A549 (cell line): ENCODE data around the gene SURF6. TPM values are rescaled to one million over a fixed set of nuclear protein-coding genes. Genes with fewer than 3 reads are reported as not detected.
A peak's percentile ranks its signal among the peaks of the same experiment; 100 is the strongest.
"Not testable (repeated sequence)": the region's sequence is repeated elsewhere in the genome, so short reads cannot be mapped to it uniquely, and the experiment has no call there.

Experiments used
- ATAC-seq, 2 experiments: fragments of 200-7000 bp in 1 of 2; fragments of >200 bp in 1 of 2; cut with Nextera tagmentation in 1 of 2; cut with Tn5 transposase in 1 of 2; 3 replicates each; pipeline versions ENCODE4 v1.8.0 to v1.9.1; 2018 to 2020; ENCODE audit warnings: mild to moderate bottlenecking in 1 of 2, moderate library complexity in 1 of 2
- CTCF ChIA-PET: fragments of 300-600 bp; sonication (Branson Sonifier 250); formaldehyde crosslinking; extraction: SDS; loops from one replicate; lab custom pipeline; 2021; ENCODE audit warnings: antibody characterized with exemption, inconsistent platforms; lab: Yijun Ruan, JAX
- POLR2A ChIA-PET: fragments of 350-600 bp; formaldehyde crosslinking; extraction: SDS; loops from one replicate; lab custom pipeline; 2021; ENCODE audit warnings: antibody characterized with exemption, inconsistent platforms; lab: Yijun Ruan, JAX
- DNase-seq, 2 experiments: peaks; one replicate each; pipeline versions ENCODE4 v3.0.0 to v3.0.0-alpha.2; 2011 to 2016; ENCODE audit warnings: low read depth in 1 of 2, low spot score in 1 of 2
- FAIRE-seq: peaks from 2 replicates; lab custom pipeline; 2011; peaks lifted over from hg19 to GRCh38; lab: Jason Lieb, UNC
- H3K27ac ChIP-seq, 2 experiments: fragments of >200 bp; sonication (Bioruptor Twin); formaldehyde crosslinking; 3 replicates each; pipeline ENCODE4 v1.5.1; 2016 to 2017
- H3K4me1 ChIP-seq: fragments of >200 bp; sonication (Bioruptor Twin); formaldehyde crosslinking; 3 replicates; pipeline ENCODE4 v1.6.1; 2016
- H3K4me2 ChIP-seq: fragments of >200 bp; sonication (Bioruptor Twin); formaldehyde crosslinking; 3 replicates; pipeline ENCODE4 v1.6.1; 2016
- H3K4me3 ChIP-seq: fragments of >200 bp; sonication (Bioruptor Twin); formaldehyde crosslinking; 3 replicates; pipeline ENCODE4 v1.5.1; 2016
- H3K9me3 ChIP-seq: fragments of >200 bp; sonication (Bioruptor Twin); formaldehyde crosslinking; 3 replicates; pipeline ENCODE4 v1.6.1; 2016
- BHLHE40 ChIP-seq: IDR thresholded peaks from 2 replicates; pipeline ENCODE4 v1.6.1; 2012; ENCODE audit warnings: low read depth, low read length, inconsistent platforms
- CBX8 ChIP-seq: fragments of 200-600 bp; sonication (generic); IDR thresholded peaks from 2 replicates; pipeline ENCODE4 v1.6.1; 2016
- CHD4 ChIP-seq: fragments of 200-600 bp; sonication (generic); IDR thresholded peaks from 2 replicates; pipeline ENCODE4 v1.6.1; 2016; ENCODE audit warnings: antibody characterized with exemption, mild to moderate bottlenecking, borderline replicate concordance
- CTCF ChIP-seq: fragments of >200 bp; sonication (Bioruptor Twin); formaldehyde crosslinking; IDR thresholded peaks from 3 replicates; pipeline ENCODE4 v1.5.1; 2016
- EHF ChIP-seq: fragments of 250-450 bp; sonication (Bioruptor Pico); IDR thresholded peaks from 2 replicates; pipeline ENCODE4 v1.5.0; 2020; ENCODE audit warnings: mild to moderate bottlenecking
- EHMT2 ChIP-seq: fragments of 200-600 bp; sonication (generic); IDR thresholded peaks from 2 replicates; pipeline ENCODE4 v1.6.1; 2016; ENCODE audit warnings: antibody characterized with exemption, low read depth, mild to moderate bottlenecking, moderate library complexity
- FOSL2 ChIP-seq, 2 experiments: fragments of 450-650 bp in 1 of 2; fragments of >200 bp in 1 of 2; sonication (Bioruptor Twin) in 1 of 2; formaldehyde crosslinking; IDR thresholded peaks; 2 replicates each; pipeline versions ENCODE4 v1.5.0 to v1.6.1; 2016 to 2020; ENCODE audit warnings: mild to moderate bottlenecking in 1 of 2, moderate library complexity in 1 of 2
- GATA3 ChIP-seq: IDR thresholded peaks from 2 replicates; pipeline ENCODE4 v1.6.1; 2012; ENCODE audit warnings: borderline replicate concordance
- HEYL ChIP-seq: fragments of 250-450 bp; sonication (Bioruptor Pico); IDR thresholded peaks from 2 replicates; pipeline ENCODE4 v1.8.0; 2021; ENCODE audit warnings: mild to moderate bottlenecking, moderate library complexity
- HMGXB4 ChIP-seq: fragments of 250-450 bp; sonication (Bioruptor Pico); IDR thresholded peaks from 2 replicates; pipeline ENCODE4 v1.5.0; 2021; ENCODE audit warnings: mild to moderate bottlenecking, moderate library complexity, borderline replicate concordance
- HOXB5 ChIP-seq: fragments of 250-450 bp; sonication (Bioruptor Pico); IDR thresholded peaks from 2 replicates; pipeline ENCODE4 v1.5.0; 2020; ENCODE audit warnings: mild to moderate bottlenecking, moderate library complexity
- JUN ChIP-seq, 2 experiments: fragments of >200 bp; sonication (Bioruptor Twin); formaldehyde crosslinking; IDR thresholded peaks; 2 replicates in 1 of 2; 3 replicates in 1 of 2; pipeline ENCODE4 v1.6.1; 2016 to 2017
- KDM5A ChIP-seq: fragments of 200-600 bp; sonication (generic); IDR thresholded peaks from 2 replicates; pipeline ENCODE4 v1.6.1; 2016; ENCODE audit warnings: antibody characterized with exemption, mild to moderate bottlenecking
- MAZ ChIP-seq: fragments of 150-350 bp; IDR thresholded peaks from 2 replicates; pipeline ENCODE4 v1.6.1; 2014; ENCODE audit warnings: antibody characterized with exemption, low read depth, low read length, borderline replicate concordance
- MYC ChIP-seq: IDR thresholded peaks from 2 replicates; pipeline ENCODE4 v1.6.1; 2012; ENCODE audit warnings: mild to moderate bottlenecking, inconsistent platforms, low read length, improper control_type of control experiment, borderline replicate concordance
- NFE2L2 ChIP-seq: fragments of 150-350 bp; conservative IDR thresholded peaks from 2 replicates; pipeline ENCODE4 v1.6.1; 2014; ENCODE audit warnings: low read length
- PHF8 ChIP-seq: fragments of 200-600 bp; sonication (generic); IDR thresholded peaks from 2 replicates; pipeline ENCODE4 v1.6.1; 2016; ENCODE audit warnings: low read depth, mild to moderate bottlenecking, antibody characterized with exemption, moderate library complexity, borderline replicate concordance
- POLR2A ChIP-seq: IDR thresholded peaks from 2 replicates; pipeline ENCODE4 v1.6.1; 2012; ENCODE audit warnings: mild to moderate bottlenecking, low read length
- RARB ChIP-seq: fragments of 250-450 bp; sonication (Bioruptor Pico); IDR thresholded peaks from 2 replicates; pipeline ENCODE4 v1.8.0; 2021; ENCODE audit warnings: mild to moderate bottlenecking, moderate library complexity
- RFX5 ChIP-seq: fragments of 450-650 bp; IDR thresholded peaks from 2 replicates; pipeline ENCODE4 v1.7.1; 2014; ENCODE audit warnings: antibody characterized with exemption, mild to moderate bottlenecking, moderate library complexity
- RNF2 ChIP-seq: fragments of 200-600 bp; sonication (generic); IDR thresholded peaks from 2 replicates; pipeline ENCODE4 v1.6.1; 2016; ENCODE audit warnings: low read depth, mild to moderate bottlenecking, antibody characterized with exemption, moderate library complexity, borderline replicate concordance
- SMC3 ChIP-seq: fragments of >200 bp; sonication (Bioruptor Twin); formaldehyde crosslinking; IDR thresholded peaks from 3 replicates; pipeline ENCODE4 v1.6.1; 2018; ENCODE audit warnings: inconsistent platforms
- ZFP36 ChIP-seq: fragments of 450-650 bp; IDR thresholded peaks from 2 replicates; pipeline ENCODE4 v1.6.1; 2014; ENCODE audit warnings: borderline replicate concordance; ENCODE audit not compliant: partially characterized antibody
- ZNF302 ChIP-seq: fragments of 250-450 bp; sonication (Bioruptor Pico); IDR thresholded peaks from 2 replicates; pipeline ENCODE4 v1.9.0; 2021; ENCODE audit warnings: inconsistent platforms, mild to moderate bottlenecking, moderate library complexity
- WGBS: methylation state at CpG from one replicate; pipeline ENCODE4 v1.1.6; 2017; ENCODE audit errors: missing lambda C conversion rate; 5-methylcytosine and 5-hydroxymethylcytosine counted together
- polyA plus RNA-seq, 4 experiments: library from polyadenylated mRNA; depleted of rRNA in 3 of 4; stranded (reverse); fragments of >200 nt; fragmentation: RNase III in 1 of 4; extraction: RNeasy Plus Mini Kit Qiagen cat#74134 plus additional on column Dnase treatment in 1 of 4; gene quantifications; 2 replicates in 3 of 4; 3 replicates in 1 of 4; pipeline ENCODE4 v1.2.3, GENCODE V29; 2011 to 2017
- TF ChIP-seq, protein P1 (sequence below): fragments of >200 bp; sonication (Bioruptor Twin); formaldehyde crosslinking; IDR thresholded peaks from 2 replicates; pipeline ENCODE4 v1.6.1; 2016
- TF ChIP-seq, protein P2 (sequence below): IDR thresholded peaks from 2 replicates; pipeline ENCODE4 v1.6.1; 2012

The SURF6 gene
- polyA plus RNA-seq, 2 of the 4 experiments (the other 2 are of a cell fraction): 10.5 to 25.1 TPM

DNA sequence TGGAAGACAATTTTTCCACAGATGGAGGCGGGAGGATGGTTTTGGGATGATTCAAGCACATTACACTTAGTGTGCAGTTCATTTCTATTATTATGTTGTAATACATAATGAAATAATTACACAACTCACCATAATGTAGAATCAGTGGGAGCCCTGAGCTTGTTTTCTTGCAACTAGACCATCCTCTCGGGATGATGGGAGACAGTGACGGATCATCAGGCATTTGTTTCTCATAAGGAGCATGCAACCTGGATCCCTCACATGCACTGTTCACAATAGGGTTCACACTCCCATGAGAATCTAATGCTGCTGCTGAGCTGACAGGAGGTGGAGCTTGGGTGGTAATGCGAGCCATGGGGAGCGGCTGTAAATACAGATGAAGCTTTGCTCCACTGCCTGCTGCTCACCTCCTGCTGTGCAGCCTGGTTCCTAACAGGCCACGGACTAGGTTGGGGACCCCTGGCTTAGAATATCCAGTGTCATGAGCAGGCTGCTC is 41.8 kb upstream of the SURF6 start:
- TF ChIP-seq MAZ (no peak), RARB (CRISPR knock-in tag) (no peak), RFX5 (no peak), KDM5A (no peak), RNF2 (no peak), HEYL (no peak), FOSL2 (IDR thresholded peaks at IDR 0.05) (no peak), FOSL2 (CRISPR knock-in tag; IDR thresholded peaks at IDR 0.05) (no peak), GATA3 (no peak), POLR2A (no peak), CBX8 (no peak), EHMT2 (no peak)
- DNase-seq: peak in 1 of 2 experiments; percentile 58
- FAIRE-seq: no peak

DNA sequence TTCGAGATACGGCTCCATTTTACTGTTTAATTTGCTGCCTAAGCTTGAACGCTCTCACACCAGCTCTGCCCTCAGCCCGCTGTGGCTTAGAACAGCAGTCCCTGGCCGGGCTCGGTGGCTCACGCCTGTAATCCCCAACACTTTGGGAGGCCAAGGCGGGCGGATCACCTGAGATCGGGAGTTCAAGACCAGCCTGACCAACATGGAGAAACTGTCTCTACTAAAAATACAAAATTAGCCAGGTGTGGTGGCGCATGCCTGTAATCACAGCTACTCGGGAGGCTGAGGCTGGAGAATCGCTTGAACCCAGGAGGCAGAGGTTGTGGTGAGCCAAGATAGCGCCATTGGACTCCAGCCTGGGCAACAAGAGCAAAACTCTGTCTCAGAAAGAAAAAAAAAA is 41.3 kb upstream of the SURF6 start:
- ChIA-PET CTCF (interaction anchor here (0.6 to 2.9 kb wide), 14 partner anchors 9 to 193 kb away, joined by 3 to 9 read pairs (median 4); no protein-coding TSS in a partner anchor), POLR2A (interaction anchor here (0.7 to 1.4 kb wide), 6 partner anchors 15 to 83 kb away, joined by 3 to 7 read pairs (median 4); partner anchors contain the start of genes CACFD1, MED22 and RPL7A)
- peaks cover 23% of the 10 kb centered on the region for H3K4me1 ChIP-seq
- FAIRE-seq, ATAC-seq, H3K27ac ChIP-seq, H3K9me3 ChIP-seq, DNase-seq, H3K4me3 ChIP-seq: not testable (repeated sequence)
- H3K4me2 ChIP-seq: peak overlapping the region; percentile 91
- WGBS: 87% methylated on average over 14 of the region's 14 CpGs

More for the DNA sequence above, 41.8 kb upstream of the SURF6 start:
- ChIA-PET CTCF (interaction anchor here (0.8 to 2.9 kb wide), 9 partner anchors 9 to 109 kb away, joined by 3 to 9 read pairs (median 4); no protein-coding TSS in a partner anchor), POLR2A (interaction anchor here (1.4 kb wide), 1 partner anchor 30 kb away, joined by 3 read pairs; the partner anchor contains the start of genes MED22 and RPL7A)
- no peaks in the 10 kb centered on the region for H3K9me3 ChIP-seq
- peaks cover 23% of the 10 kb centered on the region for H3K4me1 ChIP-seq
- H3K27ac ChIP-seq: no peak overlapping the region
- H3K4me3 ChIP-seq: no peak overlapping the region
- ATAC-seq: no peak
- peak overlapping the region; percentile 16; the same call in 1 of the 3 replicates for H3K4me2 ChIP-seq
- WGBS: 46% methylated on average over 6 of the region's 6 CpGs

DNA sequence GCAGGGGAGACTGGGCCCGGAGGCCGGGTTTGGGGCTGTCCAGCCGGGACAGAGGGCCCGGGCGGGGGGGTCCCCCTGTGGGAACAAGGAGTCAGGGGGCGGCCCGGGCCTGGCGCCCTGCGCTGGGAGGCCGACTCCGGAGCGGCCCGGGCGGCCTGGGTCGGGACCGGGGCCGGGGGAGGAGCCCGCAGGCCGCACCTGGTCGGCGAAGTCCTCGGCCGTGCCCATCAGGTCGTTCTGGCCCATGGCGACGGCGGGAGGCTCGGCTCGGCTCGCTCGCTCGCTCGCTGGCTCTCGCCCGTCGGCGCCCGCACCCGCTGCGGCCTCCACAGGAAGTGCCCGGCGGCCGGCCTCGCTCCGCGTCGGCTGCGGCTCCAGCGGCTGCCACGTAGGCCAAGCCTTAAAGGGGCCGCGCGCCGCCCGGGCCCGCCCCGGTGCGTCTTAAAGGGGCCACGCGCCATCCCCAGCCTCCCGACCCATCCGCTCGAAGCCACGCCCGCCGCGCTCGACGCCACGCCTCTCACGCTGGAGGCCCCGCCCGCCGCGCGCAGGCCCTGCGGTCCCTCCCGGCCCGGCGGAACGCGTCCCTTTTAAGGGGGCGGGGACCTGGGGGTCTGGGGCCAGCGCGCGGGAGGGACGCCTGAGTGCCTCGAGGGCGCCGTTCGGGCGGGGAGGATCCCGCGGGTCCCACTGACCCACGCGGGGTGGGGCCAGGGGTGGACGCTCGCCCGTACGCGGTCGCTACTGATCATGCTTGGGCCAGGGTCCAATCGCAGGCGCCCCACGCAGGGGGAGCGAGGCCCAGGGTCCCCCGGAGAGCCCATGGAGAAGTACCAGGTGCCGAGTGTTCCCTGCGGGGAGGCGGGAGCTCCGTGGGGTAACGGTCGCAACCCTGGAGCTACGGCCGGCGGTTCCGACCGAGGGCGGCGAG is 40.0 kb upstream of the SURF6 start, which contains the start of the genes STKLD1 and SURF4:
TSS of gene STKLD1 (plus strand) at position 643 of the 931 bp plus-strand sequence. CDS start at position 751, 108 bp downstream.
TSS of gene SURF4 (minus strand) at position 337 of the 931 bp plus-strand sequence. CDS start at position 246, 91 bp downstream.
- H3K4me3 ChIP-seq: peak within 1 kb of the TSS; percentile 100
- peaks cover 23% of the 10 kb centered on the region for H3K4me1 ChIP-seq
- POLR2A ChIA-PET: interaction anchor here (1.0 to 1.4 kb wide), 5 partner anchors 20 to 84 kb away, joined by 3 to 7 read pairs (median 5); partner anchors contain the start of genes CACFD1, MED22 and RPL7A
- FAIRE-seq (no peak), DNase-seq (peak; percentile 97), ATAC-seq (peak; percentile 91 to 95)
- 4% methylated on average over 14 of the region's 120 CpGs for WGBS
- H3K27ac ChIP-seq: peak within 1 kb of the TSS; percentile 97 to 99
- peak within 1 kb of the TSS; percentile 93 for H3K4me2 ChIP-seq
- CTCF ChIA-PET: interaction anchor here (0.6 to 2.9 kb wide), 10 partner anchors 9 to 410 kb away, joined by 3 to 9 read pairs (median 4); no protein-coding TSS in a partner anchor
- no peaks in the 10 kb centered on the region for H3K9me3 ChIP-seq
- TF ChIP-seq NFE2L2 (no peak), JUN (IDR thresholded peaks at IDR 0.05) (peak; percentile 74 to 90), BHLHE40 (no peak), CTCF (no peak), EHF (no peak), HEYL (no peak), PHF8 (peak; percentile 76; the same call in 1 of the 2 replicates), KDM5A (no peak), ZNF302 (CRISPR knock-in tag) (no peak), HOXB5 (CRISPR knock-in tag) (no peak), ZFP36 (no peak), HMGXB4 (CRISPR knock-in tag) (0 out of 2 replicates have a peak, but pooled peaks have one; percentile 36), SMC3 (no peak), CHD4 (no peak), MYC (0 out of 2 replicates have a peak, but pooled peaks have one; percentile 49)
- TF ChIP-seq, protein P1, sequence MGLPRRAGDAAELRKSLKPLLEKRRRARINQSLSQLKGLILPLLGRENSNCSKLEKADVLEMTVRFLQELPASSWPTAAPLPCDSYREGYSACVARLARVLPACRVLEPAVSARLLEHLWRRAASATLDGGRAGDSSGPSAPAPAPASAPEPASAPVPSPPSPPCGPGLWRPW: no peak
- TF ChIP-seq, protein P2, sequence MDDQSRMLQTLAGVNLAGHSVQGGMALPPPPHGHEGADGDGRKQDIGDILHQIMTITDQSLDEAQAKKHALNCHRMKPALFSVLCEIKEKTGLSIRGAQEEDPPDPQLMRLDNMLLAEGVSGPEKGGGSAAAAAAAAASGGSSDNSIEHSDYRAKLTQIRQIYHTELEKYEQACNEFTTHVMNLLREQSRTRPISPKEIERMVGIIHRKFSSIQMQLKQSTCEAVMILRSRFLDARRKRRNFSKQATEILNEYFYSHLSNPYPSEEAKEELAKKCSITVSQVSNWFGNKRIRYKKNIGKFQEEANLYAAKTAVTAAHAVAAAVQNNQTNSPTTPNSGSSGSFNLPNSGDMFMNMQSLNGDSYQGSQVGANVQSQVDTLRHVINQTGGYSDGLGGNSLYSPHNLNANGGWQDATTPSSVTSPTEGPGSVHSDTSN: no peak
